Gastroesophageal sphincter (tissue), 3 donors: ENCODE results near the gene RPAP2.

ENCODE experiments used
- CTCF ChIP-seq, 4 experiments: fragments of 200-600 bp in 2 of 4; fragments of 450-650 bp in 2 of 4; sonication (generic) in 1 of 4; IDR thresholded peaks; one replicate each; pipeline ENCODE4 v1.5.1; 2017 to 2019; ENCODE audit warnings: antibody characterized with exemption in 4 of 4, mild to moderate bottlenecking in 2 of 4, moderate library complexity in 2 of 4
- POLR2A ChIP-seq, 2 donors: fragments of 450-650 bp; IDR thresholded peaks; one replicate each; pipeline ENCODE4 v1.6.1; 2017; ENCODE audit warnings: antibody characterized with exemption in 2 of 2, mild to moderate bottlenecking in 2 of 2, moderate library complexity in 1 of 2

- TF ChIP-seq CTCF (IDR thresholded peaks at IDR 0.05) (no peak), POLR2A (IDR thresholded peaks at IDR 0.05) (no peak)
These were observed 7.2 kb downstream of the RPAP2 start for GRCh38 chr1:92306020-92306419.
